Liver (tissue), 9 donors: ENCODE measurements around the gene SBF2. TPM values are rescaled to one million over a fixed set of nuclear protein-coding genes. Genes with fewer than 3 reads are reported as not detected.

ENCODE experiments used
- DNase-seq: peaks from one replicate; pipeline ENCODE4 v3.0.0-alpha.2; 2017; ENCODE audit warnings: low spot score
- H3K27ac ChIP-seq, 2 donors: one replicate each; pipeline ENCODE4 v1.7.0; 2013; ENCODE audit warnings: inconsistent platforms in 2 of 2, low read length in 2 of 2, control low read depth in 1 of 2, low read depth in 1 of 2, mild to moderate bottlenecking in 1 of 2
- H3K27me3 ChIP-seq, 4 donors: one replicate each; pipeline versions ENCODE4 v1.6.1 to v1.7.0; 2013; ENCODE audit warnings: low read length in 3 of 4, inconsistent platforms in 1 of 4, mild to moderate bottlenecking in 1 of 4, moderate library complexity in 1 of 4; ENCODE audit not compliant: control insufficient read depth in 4 of 4, insufficient read depth in 4 of 4
- H3K36me3 ChIP-seq, 4 donors: one replicate each; pipeline versions ENCODE4 v1.6.1 to v1.7.0; 2013; ENCODE audit warnings: low read length in 3 of 4, mild to moderate bottlenecking in 3 of 4, low read depth in 1 of 4, moderate library complexity in 1 of 4; ENCODE audit not compliant: control insufficient read depth in 4 of 4, insufficient read depth in 3 of 4
- H3K4me1 ChIP-seq, 4 donors: one replicate each; pipeline versions ENCODE4 v1.6.1 to v1.7.0; 2013; ENCODE audit warnings: low read length in 3 of 4, mild to moderate bottlenecking in 3 of 4, moderate library complexity in 1 of 4; ENCODE audit not compliant: control insufficient read depth in 4 of 4, insufficient read depth in 4 of 4
- H3K4me3 ChIP-seq, 3 donors: one replicate each; pipeline versions ENCODE4 v1.6.1 to v1.7.0; 2013; ENCODE audit warnings: low read length in 3 of 3, control low read depth in 1 of 3, low read depth in 1 of 3, mild to moderate bottlenecking in 1 of 3
- H3K9ac ChIP-seq, 2 donors: one replicate each; pipeline ENCODE4 v1.7.0; 2013; ENCODE audit warnings: low read length in 2 of 2, mild to moderate bottlenecking in 2 of 2, moderate library complexity in 2 of 2, control low read depth in 1 of 2, low read depth in 1 of 2
- H3K9me3 ChIP-seq, 4 donors: one replicate each; pipeline versions ENCODE4 v1.6.1 to v1.7.0; 2013; ENCODE audit warnings: low read length in 3 of 4; ENCODE audit not compliant: control insufficient read depth in 4 of 4
- EGR1 ChIP-seq, 2 donors: IDR thresholded peaks; 2 replicates each; pipeline ENCODE4 v1.6.1; 2016 to 2018; ENCODE audit warnings: antibody characterized with exemption in 2 of 2, low read depth in 2 of 2
- FOXA1 ChIP-seq: IDR thresholded peaks from 2 replicates; pipeline ENCODE4 v1.6.1; 2016; ENCODE audit warnings: antibody characterized with exemption
- FOXA2 ChIP-seq: IDR thresholded peaks from 2 replicates; pipeline ENCODE4 v1.6.1; 2016; ENCODE audit warnings: antibody characterized with exemption
- GABPA ChIP-seq, 2 donors: IDR thresholded peaks in 1 of 2; conservative IDR thresholded peaks in 1 of 2; 2 replicates each; pipeline ENCODE4 v1.6.1; 2016; ENCODE audit warnings: antibody characterized with exemption in 2 of 2, mild to moderate bottlenecking in 1 of 2, moderate library complexity in 1 of 2
- JUND ChIP-seq, 2 donors: IDR thresholded peaks; 2 replicates each; pipeline ENCODE4 v1.6.1; 2016; ENCODE audit warnings: antibody characterized with exemption in 2 of 2
- NR2F2 ChIP-seq: IDR thresholded peaks from 2 replicates; pipeline ENCODE4 v1.6.1; 2016; ENCODE audit warnings: antibody characterized with exemption
- RAD21 ChIP-seq, 2 donors: IDR thresholded peaks; 2 replicates each; pipeline ENCODE4 v1.6.1; 2016; ENCODE audit warnings: antibody characterized with exemption in 2 of 2, mild to moderate bottlenecking in 2 of 2
- SP1 ChIP-seq: IDR thresholded peaks from 2 replicates; pipeline ENCODE4 v1.6.1; 2018; ENCODE audit warnings: antibody characterized with exemption, mild to moderate bottlenecking
- TAF1 ChIP-seq: conservative IDR thresholded peaks from 2 replicates; pipeline ENCODE4 v1.6.1; 2016; ENCODE audit warnings: antibody characterized with exemption, mild to moderate bottlenecking
- YY1 ChIP-seq: IDR thresholded peaks from 2 replicates; pipeline ENCODE4 v1.6.1; 2016; ENCODE audit warnings: antibody characterized with exemption, mild to moderate bottlenecking
- WGBS: extraction: QIAGEN DNeasy Blood & Tissue Kit; methylation state at CpG from one replicate; pipeline ENCODE4 v1.1.7; 2013; 5-methylcytosine and 5-hydroxymethylcytosine counted together
- polyA plus RNA-seq, 2 donors: library from polyadenylated mRNA; stranded (reverse) in 1 of 2; unstranded in 1 of 2; fragments of 200-250 nt in 1 of 2; fragments of >200 nt in 1 of 2; fragmentation: Nextera tagmentation in 1 of 2; extraction: Ambion mirVana in 1 of 2; gene quantifications; one replicate each; pipeline versions ENCODE4 v1.2.1 to v1.2.3, GENCODE V29; 2013 to 2015
- total RNA-seq, 2 donors: library from RNA; depleted of rRNA; stranded (reverse); fragments of >200 nt; gene quantifications; one replicate each; pipeline ENCODE4 v1.2.3, GENCODE V29; 2014
- TF ChIP-seq, protein P1 (sequence below): IDR thresholded peaks from 2 replicates; pipeline ENCODE4 v1.6.1; 2016; ENCODE audit warnings: antibody characterized with exemption, mild to moderate bottlenecking
- TF ChIP-seq, protein P2 (sequence below): IDR thresholded peaks from 2 replicates; pipeline ENCODE4 v1.6.1; 2016; ENCODE audit warnings: antibody characterized with exemption
- TF ChIP-seq, protein P3 (sequence below): IDR thresholded peaks from 2 replicates; pipeline ENCODE4 v1.6.1; 2016; ENCODE audit warnings: antibody characterized with exemption
- donor health status: healthy.
- donor health status: healthy.
- donor health status: healthy.
- donor health status: healthy.
- donor health status: healthy.

SBF2 gene
- total and polyA plus RNA-seq, 4 donors: 7.5 to 31.3 (median 14.7) TPM

- no peak for TF ChIP-seq GABPA (IDR thresholded peaks at IDR 0.05 in 1 of 2, conservative IDR thresholded peaks at IDR 0.05 in 1 of 2)
These were observed 11.9 kb downstream of the SBF2 start (continued) for GRCh38 chr11:10282117-10282516.

DNA sequence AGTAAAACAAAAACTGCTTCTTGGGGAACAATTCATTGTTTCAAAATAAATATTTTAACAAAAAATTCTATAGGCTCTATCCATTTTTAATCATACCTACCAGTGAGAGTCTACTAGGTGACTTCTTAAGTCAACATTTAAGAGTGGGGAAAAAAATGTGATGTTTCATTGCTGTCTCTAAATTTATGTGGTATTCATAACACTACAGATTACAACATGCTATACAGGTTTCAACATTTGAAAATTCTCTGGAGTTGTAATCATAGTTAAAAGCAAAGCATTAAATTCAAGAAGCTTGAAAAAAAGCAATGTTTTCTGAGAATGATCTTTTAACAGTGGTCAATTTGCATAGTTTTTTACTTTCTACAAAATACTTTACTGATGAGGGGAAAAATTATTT, 18.3 kb downstream of the SBF2 start:
- H3K36me3 ChIP-seq: no peaks in the 10 kb centered on the region
- peaks cover 0 to 2% (median 0%) of the 10 kb centered on the region in 4 donors for H3K4me1 ChIP-seq
- no peaks in the 10 kb centered on the region for H3K27me3 ChIP-seq
- TF ChIP-seq, protein P1, sequence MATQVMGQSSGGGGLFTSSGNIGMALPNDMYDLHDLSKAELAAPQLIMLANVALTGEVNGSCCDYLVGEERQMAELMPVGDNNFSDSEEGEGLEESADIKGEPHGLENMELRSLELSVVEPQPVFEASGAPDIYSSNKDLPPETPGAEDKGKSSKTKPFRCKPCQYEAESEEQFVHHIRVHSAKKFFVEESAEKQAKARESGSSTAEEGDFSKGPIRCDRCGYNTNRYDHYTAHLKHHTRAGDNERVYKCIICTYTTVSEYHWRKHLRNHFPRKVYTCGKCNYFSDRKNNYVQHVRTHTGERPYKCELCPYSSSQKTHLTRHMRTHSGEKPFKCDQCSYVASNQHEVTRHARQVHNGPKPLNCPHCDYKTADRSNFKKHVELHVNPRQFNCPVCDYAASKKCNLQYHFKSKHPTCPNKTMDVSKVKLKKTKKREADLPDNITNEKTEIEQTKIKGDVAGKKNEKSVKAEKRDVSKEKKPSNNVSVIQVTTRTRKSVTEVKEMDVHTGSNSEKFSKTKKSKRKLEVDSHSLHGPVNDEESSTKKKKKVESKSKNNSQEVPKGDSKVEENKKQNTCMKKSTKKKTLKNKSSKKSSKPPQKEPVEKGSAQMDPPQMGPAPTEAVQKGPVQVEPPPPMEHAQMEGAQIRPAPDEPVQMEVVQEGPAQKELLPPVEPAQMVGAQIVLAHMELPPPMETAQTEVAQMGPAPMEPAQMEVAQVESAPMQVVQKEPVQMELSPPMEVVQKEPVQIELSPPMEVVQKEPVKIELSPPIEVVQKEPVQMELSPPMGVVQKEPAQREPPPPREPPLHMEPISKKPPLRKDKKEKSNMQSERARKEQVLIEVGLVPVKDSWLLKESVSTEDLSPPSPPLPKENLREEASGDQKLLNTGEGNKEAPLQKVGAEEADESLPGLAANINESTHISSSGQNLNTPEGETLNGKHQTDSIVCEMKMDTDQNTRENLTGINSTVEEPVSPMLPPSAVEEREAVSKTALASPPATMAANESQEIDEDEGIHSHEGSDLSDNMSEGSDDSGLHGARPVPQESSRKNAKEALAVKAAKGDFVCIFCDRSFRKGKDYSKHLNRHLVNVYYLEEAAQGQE: no peak
- TF ChIP-seq, protein P2, sequence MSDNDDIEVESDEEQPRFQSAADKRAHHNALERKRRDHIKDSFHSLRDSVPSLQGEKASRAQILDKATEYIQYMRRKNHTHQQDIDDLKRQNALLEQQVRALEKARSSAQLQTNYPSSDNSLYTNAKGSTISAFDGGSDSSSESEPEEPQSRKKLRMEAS: no peak
- H3K9me3 ChIP-seq: no peaks in the 10 kb centered on the region
- H3K9ac ChIP-seq: no peak overlapping the region
- no peak for DNase-seq
- H3K27ac ChIP-seq: no peak overlapping the region
- no peak overlapping the region for H3K4me3 ChIP-seq

GRCh38 chr11:10274726-10275125, 19.3 kb downstream of the SBF2 start:
- no peaks in the 10 kb centered on the region for H3K27me3 ChIP-seq
- 78% methylated on average over 1 of the region's 1 CpG for WGBS
- H3K9ac ChIP-seq: no peak overlapping the region
- no peak for DNase-seq
- peaks cover 0 to 2% (median 0%) of the 10 kb centered on the region in 4 donors for H3K4me1 ChIP-seq
- no peaks in the 10 kb centered on the region for H3K36me3 ChIP-seq
- no peak overlapping the region for H3K4me3 ChIP-seq
- no peak overlapping the region for H3K27ac ChIP-seq
- TF ChIP-seq NR2F2 (no peak), FOXA2 (no peak), FOXA1 (no peak), RAD21 (IDR thresholded peaks at IDR 0.05) (no peak), TAF1 (no peak)
- TF ChIP-seq, protein P1: no peak
- no peaks in the 10 kb centered on the region for H3K9me3 ChIP-seq

GRCh38 chr11:10273738-10274137, 20.3 kb downstream of the SBF2 start:
- H3K36me3 ChIP-seq: no peaks in the 10 kb centered on the region
- H3K4me1 ChIP-seq: peaks cover 0 to 2% (median 0%) of the 10 kb centered on the region in 4 donors
- H3K27me3 ChIP-seq: no peaks in the 10 kb centered on the region
- no peaks in the 10 kb centered on the region for H3K9me3 ChIP-seq
- H3K9ac ChIP-seq: no peak overlapping the region
- no peak for DNase-seq
- no peak overlapping the region for H3K27ac ChIP-seq
- H3K4me3 ChIP-seq: no peak overlapping the region
- TF ChIP-seq TAF1 (no peak), YY1 (no peak), NR2F2 (no peak), JUND (IDR thresholded peaks at IDR 0.05) (no peak), GABPA (IDR thresholded peaks at IDR 0.05 in 1 of 2, conservative IDR thresholded peaks at IDR 0.05 in 1 of 2) (no peak), EGR1 (IDR thresholded peaks at IDR 0.05; ENCODE audit: low read depth in 2 of 2) (no peak), FOXA1 (no peak), SP1 (no peak)
- TF ChIP-seq, protein P1: no peak
- TF ChIP-seq, protein P2: no peak
- TF ChIP-seq, protein P3, sequence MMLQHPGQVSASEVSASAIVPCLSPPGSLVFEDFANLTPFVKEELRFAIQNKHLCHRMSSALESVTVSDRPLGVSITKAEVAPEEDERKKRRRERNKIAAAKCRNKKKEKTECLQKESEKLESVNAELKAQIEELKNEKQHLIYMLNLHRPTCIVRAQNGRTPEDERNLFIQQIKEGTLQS: no peak
